ENCODE measurements around the gene NR2C2AP.

The NR2C2AP gene

GRCh38 chr19:19214892-19215291, 11.7 kb upstream of the NR2C2AP start:
- no peak for DNase-seq (ENCODE audit: low read depth)

GRCh38 chr19:19214159-19214490, 10.9 kb upstream of the NR2C2AP start:
- no peak for DNase-seq (ENCODE audit: low read depth)

- DNase-seq (ENCODE audit: low read depth) = no peak
Measured at GRCh38 chr19:19213426-19214158, 10.4 kb upstream of the NR2C2AP start.

GRCh38 chr19:19212916-19213315, 9.7 kb upstream of the NR2C2AP start:
- no peak for DNase-seq (ENCODE audit: low read depth)

GRCh38 chr19:19211499-19212420, 8.5 kb upstream of the NR2C2AP start, which contains the start of gene NCAN:
NCAN (plus strand) TSS chr19:19211958; CDS start chr19:19216954, 4,996 bp downstream.
- no peak for DNase-seq (ENCODE audit: low read depth)

- no peak for DNase-seq (ENCODE audit: low read depth)
Measured at GRCh38 chr19:19209372-19209771, 6.2 kb upstream of the NR2C2AP start.

- no peak for DNase-seq (ENCODE audit: low read depth)
Measured at GRCh38 chr19:19207637-19208572, 4.7 kb upstream of the NR2C2AP start.

- DNase-seq (ENCODE audit: low read depth) = no peak
Measured at GRCh38 chr19:19206938-19207337, 3.7 kb upstream of the NR2C2AP start.

- no peak for DNase-seq (ENCODE audit: low read depth)
Measured at GRCh38 chr19:19205416-19206410, 2.5 kb upstream of the NR2C2AP start.

- no peak for DNase-seq (ENCODE audit: low read depth)
Measured at GRCh38 chr19:19204181-19204580, 967 bp upstream of the NR2C2AP start.

- DNase-seq (ENCODE audit: low read depth) = no peak
Measured at GRCh38 chr19:19202707-19203011, 555 bp downstream of the NR2C2AP start.

GRCh38 chr19:19201697-19202630, 1.2 kb downstream of the NR2C2AP start:
- no peak for DNase-seq (ENCODE audit: low read depth)

- no peak for DNase-seq (ENCODE audit: low read depth)
Measured at GRCh38 chr19:19193926-19194325, 9.3 kb downstream of the NR2C2AP start.

GRCh38 chr19:19192910-19193423, 10.2 kb downstream of the NR2C2AP start:
- DNase-seq (ENCODE audit: low read depth) = no peak

- peak; percentile 99 for DNase-seq (ENCODE audit: low read depth)
Measured at GRCh38 chr19:19192078-19192882, 10.9 kb downstream of the NR2C2AP start, which contains the start of the genes BORCS8 and RFXANK. BORCS8 (minus strand) TSS chr19:19192152; CDS start chr19:19192117, 35 bp downstream. RFXANK (plus strand) TSS chr19:19192258; CDS start chr19:19193947, 1,689 bp downstream.

- DNase-seq (ENCODE audit: low read depth) = no peak
Measured at GRCh38 chr19:19191768-19192077, 11.5 kb downstream of the NR2C2AP start.

GRCh38 chr19:19186742-19187141, 16.5 kb downstream of the NR2C2AP start:
- DNase-seq (ENCODE audit: low read depth) = no peak

- peak; percentile 51 for DNase-seq (ENCODE audit: low read depth)
Measured at GRCh38 chr19:19185853-19186740, 17.1 kb downstream of the NR2C2AP start.
